Endothelial cell (in vitro differentiated cells): ENCODE results near the gene PEX16. TPM values are rescaled to one million over a fixed set of nuclear protein-coding genes. Genes with fewer than 3 reads are reported as not detected.

Source experiments
- DNase-seq: peaks from one replicate; pipeline ENCODE4 v3.0.0; 2021; ENCODE audit warnings: low spot score
- H3K27ac Mint-ChIP-seq: one replicate; pipeline ENCODE4 v1.8.0; 2021; ENCODE audit warnings: mixed read lengths, inconsistent platforms; ENCODE audit not compliant: unreplicated experiment
- H3K27me3 Mint-ChIP-seq: one replicate; pipeline ENCODE4 v1.8.0; 2021; ENCODE audit warnings: mild to moderate bottlenecking, moderate library complexity, mixed read lengths, inconsistent platforms; ENCODE audit not compliant: unreplicated experiment
- H3K36me3 Mint-ChIP-seq: one replicate; pipeline ENCODE4 v1.8.0; 2021; ENCODE audit warnings: mild to moderate bottlenecking, low read depth, mixed read lengths, inconsistent platforms; ENCODE audit not compliant: unreplicated experiment
- H3K4me1 Mint-ChIP-seq: one replicate; pipeline ENCODE4 v1.8.0; 2021; ENCODE audit warnings: mild to moderate bottlenecking, mixed read lengths, inconsistent platforms; ENCODE audit not compliant: unreplicated experiment
- H3K4me3 Mint-ChIP-seq: one replicate; pipeline ENCODE4 v1.8.0; 2021; ENCODE audit warnings: mild to moderate bottlenecking, mixed read lengths, inconsistent platforms; ENCODE audit not compliant: unreplicated experiment
- H3K9me3 Mint-ChIP-seq: one replicate; pipeline ENCODE4 v1.8.0; 2021; ENCODE audit warnings: mixed read lengths, inconsistent platforms; ENCODE audit not compliant: unreplicated experiment
- CTCF ChIP-seq: fragments of 200-600 bp; sonication (generic); IDR thresholded peaks from one replicate; pipeline ENCODE4 v1.5.0; 2021; ENCODE audit warnings: antibody characterized with exemption; ENCODE audit not compliant: unreplicated experiment
- total RNA-seq: library from RNA; stranded (reverse); fragmentation: NEBNext Ultra II Directional; extraction: Animal tissue kit (Norgen Biotek cat#: 25700); gene quantifications from one replicate; pipeline ENCODE4 v1.2.1, GENCODE V29; 2021; ENCODE audit not compliant: unreplicated experiment

Gene PEX16
- total RNA-seq, 1 donor from 2014 or later, result 28.1 TPM

GRCh38 chr11:45897556-45897955 lies 20.1 kb downstream of the PEX16 start:
- no peak for TF ChIP-seq CTCF
- Mint-ChIP-seq H3K9me3 (no peaks in the 10 kb centered on the region), H3K36me3 (peaks cover 3% of the 10 kb centered on the region), H3K27me3 (peaks cover 32% of the 10 kb centered on the region), H3K4me1 (peaks cover 3% of the 10 kb centered on the region), H3K27ac (no peak overlapping the region), H3K4me3 (no peak overlapping the region)
- no peak for DNase-seq

DNA sequence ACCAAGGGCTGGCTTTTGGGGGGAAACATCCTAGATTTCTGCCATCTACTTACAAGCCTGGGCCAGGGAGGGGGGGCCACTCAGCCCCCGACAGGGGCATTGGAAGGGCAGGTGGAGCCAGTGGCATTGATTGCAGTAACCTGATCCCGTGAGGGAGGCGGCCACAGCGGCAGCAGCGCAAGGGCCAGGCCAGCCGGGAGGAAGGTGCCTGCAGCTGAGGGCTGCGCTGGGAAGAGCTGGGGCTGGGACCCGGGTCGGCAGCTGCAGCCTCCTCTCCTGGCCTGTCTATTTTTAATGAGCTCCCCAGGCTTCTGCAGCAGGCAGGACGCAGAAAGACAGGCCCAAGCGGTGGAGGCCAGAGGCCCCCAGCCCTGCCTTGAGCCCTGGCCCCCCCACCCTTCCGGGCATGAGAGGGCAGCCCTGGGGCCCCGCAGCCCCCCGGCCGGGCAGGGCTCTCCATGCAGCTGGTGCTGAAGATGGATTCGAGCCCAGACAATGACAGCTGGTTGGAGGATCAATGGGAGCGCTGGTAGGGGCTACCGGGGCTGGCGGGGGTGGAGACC lies 21.2 kb downstream of the PEX16 start:
- no peak for DNase-seq
- H3K4me1 Mint-ChIP-seq, result peaks cover 3% of the 10 kb centered on the region

GRCh38 chr11:45895553-45896259 lies 22.0 kb downstream of the PEX16 start:
- TF ChIP-seq CTCF, result no peak
- H3K27me3 Mint-ChIP-seq, result peaks cover 23% of the 10 kb centered on the region
- peaks cover 2% of the 10 kb centered on the region for H3K4me1 Mint-ChIP-seq
- H3K9me3 Mint-ChIP-seq, result no peaks in the 10 kb centered on the region
- H3K4me3 Mint-ChIP-seq, result no peak overlapping the region
- no peak overlapping the region for H3K27ac Mint-ChIP-seq
- no peak for DNase-seq
- peaks cover 3% of the 10 kb centered on the region for H3K36me3 Mint-ChIP-seq

More for the DNA sequence above, 21.2 kb downstream of the PEX16 start:
- Mint-ChIP-seq H3K4me3 (no peak overlapping the region), H3K27me3 (peaks cover 23% of the 10 kb centered on the region), H3K9me3 (no peaks in the 10 kb centered on the region), H3K36me3 (peaks cover 3% of the 10 kb centered on the region), H3K27ac (no peak overlapping the region)
- no peak for TF ChIP-seq CTCF

GRCh38 chr11:45894555-45895247 lies 23.0 kb downstream of the PEX16 start:
- peaks cover 20% of the 10 kb centered on the region for H3K27me3 Mint-ChIP-seq
- DNase-seq, result no peak
- H3K9me3 Mint-ChIP-seq, result no peaks in the 10 kb centered on the region
- H3K27ac Mint-ChIP-seq, result no peak overlapping the region
- no peaks in the 10 kb centered on the region for H3K4me1 Mint-ChIP-seq
- peaks cover 3% of the 10 kb centered on the region for H3K36me3 Mint-ChIP-seq
- TF ChIP-seq CTCF, result no peak
- H3K4me3 Mint-ChIP-seq, result no peak overlapping the region

- H3K4me1 Mint-ChIP-seq, result no peaks in the 10 kb centered on the region
- no peaks in the 10 kb centered on the region for H3K9me3 Mint-ChIP-seq
- H3K36me3 Mint-ChIP-seq, result peaks cover 3% of the 10 kb centered on the region
- H3K27ac Mint-ChIP-seq, result no peak overlapping the region
- no peak for TF ChIP-seq CTCF
- peaks cover 18% of the 10 kb centered on the region for H3K27me3 Mint-ChIP-seq
- no peak for DNase-seq
- no peak overlapping the region for H3K4me3 Mint-ChIP-seq
These were observed 24.8 kb downstream of the PEX16 start for GRCh38 chr11:45892856-45893255.
